ENCODE measurements around the gene MTCL3.
"Not testable (repeated sequence)": the region's sequence is repeated elsewhere in the genome, so short reads cannot be mapped to it uniquely, and the experiment has no call there.

MTCL3 gene

DNA sequence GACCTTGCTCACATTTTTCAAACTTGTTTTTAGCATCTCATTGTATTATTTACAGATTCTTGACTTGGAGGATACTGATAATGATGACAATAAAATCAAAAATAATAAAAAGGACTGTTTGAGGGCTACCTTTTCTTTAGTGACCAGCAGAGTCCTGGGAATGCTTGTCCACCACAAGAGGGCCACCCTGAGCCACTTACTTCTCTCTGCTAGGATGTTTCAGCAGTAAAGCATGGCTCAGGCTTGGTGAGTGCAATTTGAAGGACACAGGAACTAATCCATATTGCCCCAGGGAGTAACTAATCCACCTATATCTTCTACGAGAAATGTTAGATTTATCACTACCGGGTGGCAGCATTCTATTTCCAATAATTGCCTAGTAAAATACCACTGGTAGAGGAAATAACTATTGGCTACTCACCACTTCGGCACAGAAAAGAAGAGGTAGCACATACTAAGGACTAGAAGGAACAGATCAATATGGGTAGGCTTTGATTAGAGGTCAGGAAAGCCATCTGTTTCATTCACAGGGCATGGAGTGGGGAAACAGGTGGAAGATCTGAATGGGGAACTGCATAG is 54.2 kb downstream of the MTCL3 start:
- peak; percentile 31 for DNase-seq

DNA sequence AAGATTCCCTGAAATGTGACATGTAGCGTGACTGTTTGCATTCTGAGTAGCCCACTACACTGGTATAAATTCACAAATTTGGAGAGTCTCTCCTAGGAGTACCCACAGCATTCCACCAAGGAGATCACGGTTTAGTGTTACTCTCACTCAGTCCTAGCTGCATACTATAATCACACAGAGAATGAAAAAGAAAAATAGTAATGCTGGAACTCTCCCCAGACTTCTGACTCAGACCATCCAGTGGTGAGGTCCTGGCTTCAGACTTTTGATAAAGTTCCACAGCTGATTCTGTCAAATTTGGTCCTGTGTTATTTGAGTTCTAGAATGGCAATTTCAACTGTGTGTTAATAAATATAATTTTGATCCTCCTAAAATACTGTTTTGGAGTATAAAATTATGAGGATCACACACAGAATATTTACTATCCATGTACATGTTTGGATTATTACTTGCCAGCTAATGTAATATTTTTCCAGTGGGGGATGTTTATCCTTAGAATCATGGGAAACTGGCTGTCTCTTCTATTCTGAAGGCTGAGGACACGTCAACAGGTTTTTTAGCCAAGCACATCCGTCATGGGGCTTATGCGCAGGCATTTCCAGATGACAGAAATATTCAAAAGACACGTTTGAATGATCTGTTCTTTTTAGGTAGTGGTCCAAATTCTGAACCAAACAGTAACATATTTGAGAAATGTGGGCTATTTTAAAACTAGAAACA is 54.8 kb downstream of the MTCL3 start:
- DNase-seq = no peak

DNA sequence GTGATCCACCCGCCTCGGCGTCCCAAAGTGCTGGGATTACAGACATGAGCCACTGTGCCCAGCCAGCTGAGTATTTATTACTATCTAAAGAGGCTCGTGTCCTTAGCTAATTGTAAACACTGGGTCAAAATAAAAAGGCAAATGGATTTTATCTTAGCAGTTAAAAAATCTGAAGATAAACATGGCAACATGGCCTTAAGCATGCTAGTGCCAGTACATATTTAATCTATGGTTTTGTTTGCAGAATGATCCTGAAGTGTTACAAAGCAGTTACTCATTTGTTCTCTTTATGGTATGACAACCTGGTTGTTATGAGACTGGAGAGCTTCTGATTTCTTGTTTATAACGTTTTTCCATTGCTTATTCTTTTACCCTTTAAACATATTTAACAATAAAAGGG is 56.1 kb downstream of the MTCL3 start:
- DNase-seq = no peak

DNA sequence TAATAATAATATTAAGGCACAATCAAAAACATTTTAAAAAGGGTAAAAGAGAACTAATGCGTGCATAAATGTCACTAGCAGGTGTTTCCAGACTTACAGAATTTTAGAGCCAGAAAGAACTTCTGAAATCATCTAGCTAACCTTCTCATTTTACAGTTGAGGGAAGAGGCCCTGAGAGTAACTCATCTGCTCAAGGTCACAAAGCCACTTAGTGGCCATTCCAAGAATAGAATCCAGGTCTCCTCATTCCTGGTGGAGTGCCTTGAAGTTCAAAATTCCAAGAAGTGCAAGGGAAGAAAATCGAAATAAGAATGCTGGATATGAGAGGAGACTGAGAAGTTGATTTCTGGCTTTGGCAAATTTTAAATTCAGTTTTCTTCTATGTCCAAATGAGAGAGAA is 56.8 kb downstream of the MTCL3 start:
- DNase-seq = no peak

DNA sequence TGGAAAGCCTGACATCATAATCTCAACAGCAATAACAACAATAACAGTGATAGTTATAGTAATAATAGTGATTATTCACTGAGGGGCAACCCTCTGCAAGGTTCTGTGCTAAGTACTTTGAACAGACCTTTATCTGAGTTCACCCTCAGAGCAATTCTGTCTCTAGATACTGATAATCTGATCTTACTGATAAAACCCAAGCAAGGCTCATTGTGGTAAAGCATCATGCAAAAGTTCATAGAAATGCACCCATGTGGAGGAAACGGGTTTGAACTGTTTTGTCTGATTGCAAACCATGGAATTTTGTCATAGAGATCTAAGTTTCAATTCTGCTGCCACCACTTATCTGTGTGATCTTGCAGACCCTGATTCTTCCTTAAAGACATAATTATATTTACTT is 58.7 kb downstream of the MTCL3 start:
- DNase-seq = no peak

DNA sequence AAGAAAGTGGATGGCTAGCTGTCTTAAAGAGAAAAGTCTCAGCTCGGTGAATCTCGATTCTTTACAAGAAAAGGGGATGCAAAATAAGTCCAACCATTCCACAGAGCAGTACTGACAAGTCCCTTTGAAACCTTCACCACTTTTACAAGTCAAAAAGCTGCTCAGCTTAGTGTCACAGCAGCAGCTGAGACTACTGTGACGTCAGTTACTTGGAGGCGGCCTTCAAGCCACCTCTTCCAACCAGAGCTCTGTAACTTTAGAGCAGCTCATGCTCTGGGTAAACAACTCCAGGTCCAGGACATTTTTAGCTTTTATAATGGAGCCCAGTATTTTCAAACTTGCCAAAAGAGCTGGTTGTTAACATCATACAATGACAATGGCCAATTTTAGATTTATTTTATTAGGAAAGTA is 59.9 kb downstream of the MTCL3 start, which contains the start of gene KIAA0408:
Gene KIAA0408 (minus strand): TSS at position 159 of the 411 bp plus-strand sequence. CDS start 5,408 bp downstream, outside the sequence.
- no peak for DNase-seq

DNA sequence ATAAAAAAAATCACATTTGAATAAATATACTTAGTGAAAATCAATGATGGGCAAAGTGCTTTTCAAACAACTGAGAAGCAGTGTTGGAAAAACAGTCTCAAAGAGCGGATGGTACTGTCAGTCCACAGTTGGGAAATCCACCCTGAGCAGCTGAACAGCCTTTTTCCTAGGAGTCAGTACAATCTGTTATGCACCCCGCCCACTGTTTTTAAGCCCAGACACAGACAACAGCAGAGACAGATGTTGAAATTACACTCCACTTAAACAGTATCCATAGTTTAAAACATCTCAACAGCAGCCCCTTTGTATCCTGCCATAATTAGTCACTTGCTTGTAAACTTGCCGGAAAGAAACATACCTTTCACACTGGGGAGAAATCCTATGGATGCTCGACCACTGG is 60.3 kb downstream of the MTCL3 start:
- no peak for DNase-seq

DNA sequence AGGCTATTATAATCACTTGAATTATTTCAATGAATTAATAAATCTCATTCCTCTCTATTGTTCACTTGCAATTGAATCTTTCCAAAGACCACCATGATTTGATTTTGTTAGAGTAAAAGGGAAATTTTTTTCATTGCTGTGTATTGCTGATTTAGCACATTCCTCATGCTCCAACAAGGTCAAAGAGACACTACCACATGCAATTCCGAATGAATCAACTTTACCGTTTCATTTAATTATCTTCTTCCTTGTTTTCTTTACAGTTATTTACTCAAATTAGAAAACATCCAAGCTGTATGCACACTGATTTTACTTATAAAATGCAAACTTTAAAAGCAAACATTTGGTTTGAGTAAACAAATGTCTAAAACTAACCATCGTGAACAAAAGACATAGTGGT is 60.9 kb downstream of the MTCL3 start:
- DNase-seq = no peak

DNA sequence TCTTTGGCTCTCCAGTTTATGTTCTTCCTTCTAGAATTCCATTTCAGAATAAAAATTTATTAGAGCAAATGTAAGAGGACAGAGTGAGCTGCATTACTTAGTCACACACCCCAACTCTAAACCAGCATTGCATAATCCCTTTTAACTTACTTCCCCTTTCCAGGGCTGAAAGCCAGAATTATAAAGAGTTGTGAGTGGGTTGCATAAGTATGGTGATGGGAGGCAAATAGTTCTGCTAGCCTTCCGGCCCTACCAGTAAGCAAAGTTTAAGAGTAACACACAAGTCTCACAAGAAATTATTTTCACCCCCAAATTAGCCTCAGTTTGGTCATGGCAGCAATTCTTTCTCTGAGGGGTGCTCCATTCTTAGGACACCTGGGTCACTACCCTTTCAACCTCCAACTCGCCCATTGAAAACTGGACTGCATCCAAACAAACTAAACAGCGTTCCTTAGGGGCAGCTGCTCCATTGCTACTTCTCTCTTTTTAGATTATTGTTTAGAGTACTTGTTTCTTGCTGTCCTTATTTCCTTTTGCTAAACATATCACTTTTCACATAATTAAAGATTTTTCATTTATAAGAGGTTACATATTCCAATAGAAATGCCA is 61.6 kb downstream of the MTCL3 start:
- no peak for DNase-seq

DNA sequence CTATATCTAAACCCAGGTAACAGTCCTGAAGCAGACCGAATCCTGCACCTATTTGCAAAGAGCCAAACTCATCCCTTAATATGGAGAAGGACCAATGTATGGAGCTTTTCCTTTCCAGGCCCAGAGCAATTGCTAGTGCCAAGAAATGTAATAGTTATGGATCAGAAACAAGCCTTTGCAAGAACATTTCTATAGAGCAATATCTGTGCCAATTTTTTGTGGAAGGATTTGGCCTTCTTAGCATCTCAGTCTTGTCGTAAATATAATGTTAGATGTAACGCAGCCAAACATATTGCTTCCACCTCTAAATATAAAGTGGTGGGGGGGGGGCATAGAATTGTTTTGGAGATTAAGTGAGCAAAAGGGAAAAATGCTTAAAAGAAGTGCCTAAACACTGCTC is 62.7 kb downstream of the MTCL3 start:
- DNase-seq = no peak

DNA sequence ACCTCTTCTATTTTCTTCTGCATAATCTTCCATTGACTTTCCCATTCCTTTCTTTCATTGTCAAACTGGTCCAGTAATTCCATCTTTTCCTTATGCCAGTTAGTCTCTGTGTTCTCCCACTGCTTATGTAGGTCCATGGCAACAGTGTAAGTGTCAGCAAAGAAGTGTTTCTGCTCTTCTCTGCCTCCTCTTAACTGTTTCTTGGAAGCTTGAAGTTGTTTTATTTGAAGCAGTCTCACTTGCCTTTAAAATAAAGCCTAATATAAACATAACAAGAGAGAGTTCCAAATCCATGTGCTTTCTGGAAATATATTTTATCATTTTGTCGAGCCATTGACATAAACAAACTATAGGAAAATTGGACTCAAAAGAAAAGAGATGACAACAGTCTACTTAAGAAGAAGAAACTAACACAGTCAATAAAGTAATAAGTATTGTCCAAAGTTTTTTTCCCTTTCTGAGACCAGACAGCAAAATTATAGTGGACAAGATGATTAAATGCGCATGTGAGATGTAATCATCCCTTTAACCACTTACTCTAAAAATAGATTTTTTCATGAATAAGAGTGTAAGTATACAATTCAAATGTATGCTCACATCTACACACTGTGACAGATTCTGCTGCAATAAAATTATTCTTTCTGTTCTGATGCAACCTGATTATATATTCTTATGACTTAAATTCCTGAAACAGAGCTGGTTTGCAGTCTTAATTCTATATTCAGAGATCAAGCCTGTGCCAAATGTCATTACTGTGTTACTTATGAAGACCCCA is 65.1 kb downstream of the MTCL3 start:
- no peak for DNase-seq

DNA sequence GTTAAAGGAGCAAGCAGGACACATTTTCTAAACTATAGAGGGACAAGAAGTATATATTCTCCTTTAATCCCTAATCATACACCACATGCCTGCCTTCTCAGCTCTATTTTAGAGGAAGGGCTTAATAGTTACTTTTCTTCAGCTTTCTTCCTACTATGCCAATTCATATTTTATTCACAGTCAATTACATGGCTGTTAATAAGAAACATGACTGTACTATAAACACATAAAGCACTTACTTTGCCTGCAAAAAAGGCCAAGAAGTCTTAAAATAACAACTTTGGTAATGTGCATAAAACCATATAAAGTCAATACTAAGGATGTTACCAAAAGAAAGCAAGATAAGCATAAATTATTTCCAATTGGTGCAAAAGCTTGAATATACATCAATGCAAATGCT is 66.3 kb downstream of the MTCL3 start:
- DNase-seq = no peak

DNA sequence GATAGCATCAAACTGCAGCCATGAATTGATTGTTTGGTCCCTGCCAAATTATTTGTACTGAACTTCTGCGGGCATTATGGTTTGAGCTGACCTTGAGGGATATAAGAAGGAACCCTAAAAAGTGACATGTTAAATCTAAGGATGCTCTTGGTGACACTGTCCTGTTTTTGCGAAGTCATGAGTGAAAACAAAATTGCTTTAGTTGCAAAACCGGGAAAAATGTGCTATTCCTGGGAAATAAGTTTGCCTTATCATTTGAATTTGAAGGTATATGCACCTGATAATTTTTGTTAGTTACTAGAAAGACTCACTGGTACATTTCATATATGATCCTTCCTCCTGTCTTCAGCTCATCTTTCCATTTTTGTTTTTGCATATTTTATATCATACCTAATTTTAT is 67.7 kb downstream of the MTCL3 start:
- DNase-seq = no peak

DNA sequence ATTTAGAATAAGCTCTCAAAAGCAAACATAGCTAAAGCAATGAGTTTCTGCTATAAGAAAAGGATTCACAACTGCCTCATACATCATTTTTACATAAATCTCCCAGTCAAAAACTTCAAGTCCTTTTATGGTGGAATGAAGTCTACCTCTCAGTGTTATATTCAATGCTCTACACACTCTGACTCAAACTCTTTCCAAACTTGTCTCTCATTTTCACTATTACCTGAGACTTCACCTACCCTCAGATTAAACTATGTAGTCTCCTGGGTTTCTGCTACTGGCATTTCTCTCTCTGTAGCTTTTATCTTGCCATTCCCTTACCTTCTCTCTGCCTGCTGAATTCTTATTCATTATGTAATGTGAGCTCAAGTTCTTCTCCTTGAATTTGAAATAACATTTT is 71.4 kb downstream of the MTCL3 start:
- DNase-seq = no peak

DNA sequence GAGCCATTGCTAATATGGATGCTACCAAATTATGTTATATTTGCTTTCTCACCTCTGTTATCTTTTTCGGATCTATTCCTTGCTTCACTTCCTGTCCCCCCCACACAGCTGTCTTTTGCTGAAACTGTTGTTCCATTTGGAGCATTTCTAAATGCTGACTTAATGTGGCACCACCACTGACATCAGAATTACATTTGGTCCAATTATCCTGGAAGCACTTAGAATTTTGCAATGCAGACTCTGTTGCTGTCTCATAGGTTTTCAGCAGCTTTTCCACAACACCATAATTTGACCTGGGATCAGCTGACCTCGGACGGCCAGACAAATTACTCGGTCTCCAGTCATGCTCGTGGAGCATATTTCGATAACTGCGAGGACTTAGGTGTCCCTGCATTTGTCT is 72.8 kb downstream of the MTCL3 start:
- DNase-seq = no peak

DNA sequence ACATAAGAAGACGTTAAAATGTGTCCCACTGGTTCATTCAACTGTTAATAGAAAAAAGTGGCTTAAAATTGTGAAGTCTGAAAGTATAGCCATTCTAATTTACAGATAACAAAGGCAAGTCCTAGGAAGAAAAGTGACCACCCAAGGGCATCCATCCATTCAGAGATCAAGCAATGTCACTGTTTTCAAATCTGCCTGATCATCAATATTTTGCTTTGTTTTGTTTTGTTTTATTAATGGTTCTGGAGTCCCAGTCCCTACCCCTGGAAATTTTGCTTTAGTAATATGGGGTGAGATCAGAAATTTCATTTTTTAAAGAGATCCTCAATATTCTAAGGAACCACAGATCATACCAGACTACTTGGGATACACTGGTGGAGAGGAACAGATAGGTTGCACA is 77.3 kb downstream of the MTCL3 start:
- DNase-seq = no peak

DNA sequence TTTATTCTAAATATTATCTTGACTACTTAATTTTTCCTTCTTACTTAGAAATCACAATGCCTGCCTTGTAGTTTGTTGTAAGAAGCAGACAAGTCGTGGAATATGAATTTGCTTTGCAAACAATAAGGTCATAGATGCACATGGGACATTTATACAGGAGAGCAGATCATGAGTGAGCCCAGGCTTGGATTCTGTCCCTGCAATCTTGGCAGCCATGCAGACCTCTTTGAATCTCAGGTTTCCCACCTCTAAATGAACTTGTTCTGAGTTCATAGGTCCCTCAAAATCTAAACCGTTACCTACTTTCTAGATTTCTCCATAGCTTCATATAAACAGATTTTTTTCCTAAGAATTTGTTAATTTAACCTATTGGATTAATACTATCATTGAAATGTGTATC is 79.4 kb downstream of the MTCL3 start:
- DNase-seq = no peak

DNA sequence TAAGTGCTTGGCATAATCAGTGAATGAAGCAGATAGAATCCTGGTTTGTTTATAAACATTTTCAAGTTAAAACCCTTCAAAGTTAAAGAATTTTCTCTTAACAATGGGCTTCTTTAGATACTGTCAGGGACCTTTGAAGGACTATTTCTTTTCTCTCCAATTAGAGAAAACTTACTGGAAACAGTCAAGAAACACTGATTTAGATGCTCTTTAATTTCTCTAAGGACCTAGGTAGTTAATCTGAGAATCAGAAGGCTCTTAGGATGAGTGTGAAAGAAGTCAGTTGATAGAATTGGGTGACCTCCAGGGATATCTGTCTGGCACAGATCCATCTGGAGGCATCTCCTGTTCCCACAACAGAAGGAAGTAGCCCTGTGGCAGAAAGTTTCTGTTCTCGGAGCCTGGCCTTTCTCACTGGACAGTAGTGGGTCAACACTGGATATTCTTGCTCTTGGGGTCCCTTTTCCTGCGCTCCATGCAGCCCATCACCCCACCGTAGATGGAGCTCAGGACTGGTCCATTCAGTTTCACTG is 82.5 kb downstream of the MTCL3 start:
- DNase-seq = no peak

DNA sequence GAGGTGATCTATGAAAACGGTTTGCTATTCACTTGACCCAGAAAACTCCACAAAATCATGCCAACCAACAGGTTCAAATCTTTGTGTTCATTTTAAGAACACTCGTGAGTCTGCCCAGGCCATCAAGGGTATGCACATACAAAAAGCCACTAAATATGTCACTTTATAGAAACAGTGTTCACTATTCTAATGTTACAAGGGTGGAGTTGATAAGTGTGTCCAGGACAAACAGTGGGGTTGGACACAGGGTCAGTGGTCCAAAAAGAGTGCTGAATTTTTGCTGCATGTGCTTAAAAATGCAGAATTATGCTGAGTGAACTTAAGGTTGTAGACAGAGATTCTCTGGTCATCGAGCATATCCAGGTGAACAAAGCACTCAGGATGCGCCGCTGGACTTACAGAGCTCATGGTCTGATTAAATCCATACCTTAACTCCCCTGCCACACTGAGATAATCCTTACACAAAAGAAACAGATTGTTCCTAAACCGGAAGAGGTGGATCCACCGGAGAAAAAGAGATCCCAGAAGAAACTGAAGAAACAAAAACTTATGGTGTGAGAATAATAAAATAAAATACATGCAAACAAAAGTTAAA is 83.4 kb downstream of the MTCL3 start:
- DNase-seq = no peak

DNA sequence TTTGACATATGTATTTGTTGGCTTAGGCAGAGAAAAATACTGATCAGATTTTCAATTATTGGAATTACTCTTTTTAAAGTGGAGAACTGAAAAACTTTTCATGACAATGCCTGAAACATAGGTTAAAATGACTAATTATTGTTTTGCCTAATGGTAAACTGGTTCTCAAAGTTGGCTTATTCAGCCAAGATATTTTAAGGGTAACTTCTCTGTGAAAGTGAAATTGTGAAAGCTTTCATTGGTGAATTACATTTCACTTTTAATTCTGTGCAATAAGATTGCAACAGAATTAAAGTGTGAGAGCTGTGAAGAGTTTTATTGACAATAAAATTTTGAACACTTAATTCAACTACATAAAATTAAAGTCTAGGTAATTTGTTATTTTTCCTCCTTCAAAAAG is 84.5 kb downstream of the MTCL3 start:
- no peak for DNase-seq

DNA sequence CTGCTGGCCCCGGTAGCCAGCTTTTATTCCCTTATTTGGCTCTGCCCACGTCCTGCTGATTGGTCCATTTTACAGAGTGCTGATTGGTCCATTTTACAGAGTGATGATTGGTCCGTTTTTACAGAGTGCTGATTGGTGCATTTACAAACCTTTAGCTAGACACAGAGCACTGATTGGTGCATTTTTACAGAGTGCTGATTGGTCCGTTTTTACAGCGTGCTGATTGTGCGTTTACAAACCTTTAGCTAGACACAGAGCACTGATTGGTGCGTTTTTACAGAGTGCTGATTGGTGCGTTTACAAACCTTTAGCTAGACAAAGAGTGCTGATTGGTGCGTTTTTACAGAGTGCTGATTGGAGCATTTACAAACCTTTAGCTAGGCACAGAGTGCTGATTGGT is 90.6 kb downstream of the MTCL3 start:
- not testable (repeated sequence) for DNase-seq

DNA sequence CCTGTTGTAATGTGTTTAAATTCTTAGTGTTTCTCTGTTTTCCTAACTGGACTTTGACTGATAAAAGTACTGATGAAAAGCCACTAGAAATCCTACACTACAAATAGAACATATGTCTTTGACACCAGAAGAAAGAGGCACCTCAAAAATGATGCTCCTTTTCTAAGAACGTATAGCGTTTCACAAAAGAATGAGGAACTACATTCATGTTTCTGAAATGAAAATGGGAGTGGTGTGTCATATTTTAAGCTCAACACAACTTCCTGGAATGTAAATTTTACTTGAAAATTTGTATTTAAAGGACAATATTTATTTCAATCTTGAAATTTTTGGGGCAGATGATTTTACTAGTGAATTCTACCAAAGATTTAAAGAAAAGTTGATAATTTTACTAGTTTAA is 95.2 kb downstream of the MTCL3 start:
- no peak for DNase-seq

All from activated effector memory CD4-positive, alpha-beta T cell treated with Interleukin-2 at 50 U/mL for 16 hours (primary cell).